GM19193 (cell line): ENCODE measurements around the gene CRACR2B.

ENCODE experiments used
- POLR2A ChIP-seq: IDR thresholded peaks from 4 replicates; pipeline ENCODE4 v1.6.1; 2011; ENCODE audit not compliant: insufficient read depth, insufficient read length; ENCODE audit errors: extremely low read depth

CRACR2B gene

DNA sequence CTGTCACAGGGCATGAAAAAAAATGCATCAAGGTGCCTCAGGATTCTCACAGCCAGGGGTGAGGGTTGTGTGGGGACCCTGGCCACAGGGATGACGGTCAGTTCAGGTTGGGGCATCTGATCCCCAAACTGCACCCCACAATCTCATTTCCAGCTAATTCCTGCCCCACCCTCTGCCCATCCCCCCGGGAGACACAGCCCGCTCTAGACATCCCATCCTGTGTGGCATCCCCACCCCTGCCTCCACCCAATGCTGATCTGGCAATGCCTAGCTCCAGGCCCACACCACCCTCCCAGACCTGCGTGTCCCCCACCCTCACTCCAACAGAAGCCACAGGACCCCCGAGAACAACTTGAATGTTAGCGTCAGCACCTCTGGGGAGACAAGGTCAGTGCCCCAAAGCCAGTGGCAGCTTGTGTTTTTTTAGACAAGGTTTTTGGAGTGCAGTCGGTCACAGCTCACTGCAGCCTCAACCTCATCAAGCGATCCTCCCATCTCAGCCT lies 40.2 kb downstream of the CRACR2B start:
- no peak for TF ChIP-seq POLR2A

GRCh38 chr11:868394-868793 lies 40.7 kb downstream of the CRACR2B start:
- TF ChIP-seq POLR2A: no peak

- TF ChIP-seq POLR2A: no peak
Measured at GRCh38 chr11:868802-869201, 41.1 kb downstream of the CRACR2B start.

GRCh38 chr11:869399-870126 lies 41.8 kb downstream of the CRACR2B start:
- TF ChIP-seq POLR2A: no peak

DNA sequence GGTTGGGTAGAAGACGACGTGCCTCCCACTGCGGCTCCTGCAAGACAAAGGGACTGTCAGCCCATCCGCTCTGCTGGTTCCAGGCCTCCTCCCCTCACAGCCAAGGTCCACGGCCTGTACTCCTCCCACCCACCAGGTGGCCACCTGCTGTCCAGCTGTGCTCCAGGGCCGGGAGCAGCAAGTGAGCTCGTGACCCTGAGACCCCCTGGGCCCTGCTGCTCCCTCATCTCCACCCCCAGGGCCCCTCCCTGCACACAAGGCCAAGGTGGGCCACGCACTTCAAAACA lies 42.4 kb downstream of the CRACR2B start:
- no peak for TF ChIP-seq POLR2A

- no peak for TF ChIP-seq POLR2A
Measured at GRCh38 chr11:870418-870817, 42.7 kb downstream of the CRACR2B start.

GRCh38 chr11:871472-871871 lies 43.8 kb downstream of the CRACR2B start:
- TF ChIP-seq POLR2A: no peak

DNA sequence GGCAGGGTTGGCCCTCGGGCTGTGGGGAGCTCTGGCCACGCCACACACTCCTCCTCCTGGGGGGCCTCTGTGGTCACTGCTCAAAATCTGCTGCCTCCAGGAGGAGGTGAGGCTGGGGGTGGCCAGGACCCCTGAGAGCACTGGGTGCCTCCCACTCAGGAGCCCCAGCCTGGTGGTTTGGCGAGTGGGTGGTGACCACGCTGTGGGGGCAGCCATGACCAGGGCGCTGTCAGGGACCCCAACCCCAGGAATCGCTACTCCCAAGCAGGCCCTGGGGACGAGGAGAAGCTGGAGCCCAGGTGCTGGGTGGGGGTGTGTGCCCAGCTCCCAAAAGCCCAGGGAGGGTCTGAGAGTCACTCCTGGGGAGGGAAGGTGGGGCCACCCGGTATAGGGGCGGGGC lies 45.1 kb downstream of the CRACR2B start:
- no peak for TF ChIP-seq POLR2A

DNA sequence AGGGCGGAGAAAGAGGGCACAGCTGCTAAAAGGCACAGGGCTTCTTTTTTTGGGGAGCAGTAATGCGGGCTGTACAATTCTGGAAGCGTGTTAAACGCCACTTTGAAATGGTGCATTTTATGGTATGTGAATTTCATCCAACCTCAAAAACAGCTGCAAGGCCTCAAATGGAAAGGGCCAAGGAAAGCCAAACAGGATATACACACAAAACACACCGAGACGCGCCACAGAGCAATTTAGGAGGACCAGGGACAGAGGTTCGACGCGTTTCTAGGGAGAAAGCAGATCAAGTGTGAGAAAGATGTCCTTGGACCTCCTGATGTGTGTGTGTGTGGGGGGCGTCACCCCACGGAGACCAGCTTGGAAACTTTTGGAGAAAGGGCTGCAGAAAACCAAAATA lies 46.0 kb downstream of the CRACR2B start:
- TF ChIP-seq POLR2A: no peak

- no peak for TF ChIP-seq POLR2A
Measured at GRCh38 chr11:875203-875602, 47.5 kb downstream of the CRACR2B start.

- no peak for TF ChIP-seq POLR2A
Measured at GRCh38 chr11:875769-876301, 48.1 kb downstream of the CRACR2B start.

- TF ChIP-seq POLR2A: no peak
Measured at GRCh38 chr11:876545-876944, 48.8 kb downstream of the CRACR2B start.

DNA sequence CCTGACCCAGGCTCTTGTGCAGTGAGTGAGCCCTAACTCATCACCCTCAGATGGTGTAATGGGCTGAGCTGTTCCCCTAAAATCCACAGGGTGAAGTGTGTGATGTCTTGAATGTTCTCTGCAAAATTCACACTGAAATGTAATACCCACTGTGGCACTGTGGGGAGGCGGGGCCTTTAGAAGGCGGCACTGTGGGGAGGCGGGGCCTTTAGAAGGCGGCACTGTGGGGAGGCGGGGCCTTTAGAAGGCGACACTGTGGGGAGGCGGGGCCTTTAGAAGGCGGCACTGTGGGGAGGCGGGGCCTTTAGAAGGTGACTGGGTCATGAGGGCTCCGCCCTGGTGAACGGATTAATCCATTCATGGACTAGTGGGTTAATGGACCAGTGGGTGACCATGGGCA lies 49.8 kb downstream of the CRACR2B start:
- TF ChIP-seq POLR2A: no peak

DNA sequence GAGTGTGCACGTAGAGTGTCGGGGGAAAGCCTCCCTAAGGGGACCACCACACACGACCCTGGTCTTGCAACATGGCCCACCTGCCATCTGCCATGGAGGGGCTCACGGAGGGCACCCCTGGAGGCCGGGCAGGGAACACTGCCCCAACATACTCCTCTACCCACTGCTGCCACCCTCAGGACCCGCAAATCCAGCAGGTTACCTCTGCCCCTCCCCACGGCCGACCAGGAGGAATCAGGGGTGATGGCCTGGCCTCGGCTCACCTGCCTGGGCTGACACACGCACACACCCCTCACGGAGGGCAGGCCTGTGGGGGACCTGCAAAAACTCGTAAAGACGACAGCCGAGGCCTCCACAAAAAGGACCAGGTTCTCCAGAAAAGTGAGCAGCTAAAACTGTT lies 52.7 kb downstream of the CRACR2B start:
- no peak for TF ChIP-seq POLR2A
